HG03039 (cell line): ENCODE data around the gene MRPL2.

Source experiments
- ATAC-seq: cut with Tn5 transposase; IDR thresholded peaks from one replicate; pipeline ENCODE4 v1.9.1; 2021; ENCODE audit warnings: mild to moderate bottlenecking, moderate library complexity; ENCODE audit not compliant: unreplicated experiment

MRPL2 gene

GRCh38 chr6:43059168-43060033, at the start of gene MRPL2, which contains the start of gene KLC4:
Gene MRPL2 (minus strand): TSS chr6:43059434. CDS start chr6:43059381, 53 bp downstream.
Gene KLC4 (plus strand): TSS chr6:43059631. CDS start chr6:43061336, 1,705 bp downstream.
- ATAC-seq, result peak; percentile 75

DNA sequence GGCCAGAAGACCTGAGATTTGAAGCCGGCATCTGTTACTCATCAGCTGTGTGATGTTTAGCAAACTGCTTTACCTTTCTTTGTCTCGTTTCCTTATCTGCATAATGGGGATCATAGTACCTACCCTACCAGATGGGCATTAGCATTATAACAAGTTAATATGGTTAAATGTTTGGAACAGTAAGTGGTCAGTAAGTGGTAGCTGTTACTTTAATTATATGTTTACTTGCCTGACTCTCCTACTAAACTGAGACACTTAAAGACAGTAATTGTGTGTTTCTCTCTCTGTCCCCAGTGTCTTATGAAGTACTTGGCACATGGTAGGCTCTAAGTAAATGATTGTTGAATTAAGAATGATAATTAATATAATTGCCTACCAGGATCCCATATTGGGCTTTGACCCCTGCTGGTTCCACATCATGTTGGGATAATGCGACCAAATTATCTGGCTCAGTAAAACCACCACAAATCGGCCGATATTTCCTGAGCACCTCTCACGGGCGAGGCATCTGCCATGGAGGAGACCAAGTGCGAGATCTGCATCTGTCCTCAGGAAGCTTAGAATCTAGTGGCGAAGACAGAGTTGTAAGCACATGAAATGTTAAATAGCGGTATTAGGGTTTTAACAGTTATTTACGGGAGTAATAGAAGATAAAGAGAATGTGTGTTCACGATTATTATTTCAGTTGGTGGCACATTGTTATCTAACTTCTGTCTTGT, 48.3 kb upstream of the MRPL2 start:
- ATAC-seq, result no peak

DNA sequence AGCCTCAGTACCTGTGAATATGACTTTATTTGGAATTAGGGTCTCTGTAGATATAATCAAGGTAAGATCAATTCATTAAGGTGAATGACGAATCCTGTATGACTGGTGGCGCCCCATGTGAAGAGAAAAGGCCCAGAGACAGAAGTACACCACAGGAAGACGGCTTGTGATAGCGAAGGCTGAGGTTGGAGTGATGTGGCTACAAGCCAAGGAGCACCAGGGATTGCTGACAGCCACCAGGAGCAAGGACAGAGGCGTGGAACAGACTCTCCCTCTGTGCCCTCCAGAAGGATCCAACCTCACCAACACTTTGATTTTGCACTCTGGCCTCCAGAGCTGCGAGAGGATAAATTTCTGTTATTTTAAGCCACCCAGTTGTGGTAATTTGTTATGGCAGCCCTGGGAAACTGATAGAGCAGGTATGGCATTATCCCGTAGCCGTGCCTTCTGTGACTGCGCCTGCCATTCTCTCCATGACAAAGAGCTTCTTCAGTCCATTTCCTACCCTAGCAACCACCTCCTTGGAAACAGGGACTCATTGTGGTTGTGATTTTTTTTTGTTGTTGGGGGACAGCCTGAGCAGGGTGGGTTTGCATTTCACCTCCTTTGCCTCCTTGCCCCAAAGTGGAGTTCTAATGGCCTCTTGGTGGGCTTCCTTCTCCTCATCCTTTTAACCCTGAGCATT, 46.4 kb upstream of the MRPL2 start:
- ATAC-seq, result no peak

GRCh38 chr6:43103253-43103876, 44.1 kb upstream of the MRPL2 start:
- no peak for ATAC-seq

GRCh38 chr6:43101497-43101896, 42.3 kb upstream of the MRPL2 start:
- ATAC-seq, result no peak

DNA sequence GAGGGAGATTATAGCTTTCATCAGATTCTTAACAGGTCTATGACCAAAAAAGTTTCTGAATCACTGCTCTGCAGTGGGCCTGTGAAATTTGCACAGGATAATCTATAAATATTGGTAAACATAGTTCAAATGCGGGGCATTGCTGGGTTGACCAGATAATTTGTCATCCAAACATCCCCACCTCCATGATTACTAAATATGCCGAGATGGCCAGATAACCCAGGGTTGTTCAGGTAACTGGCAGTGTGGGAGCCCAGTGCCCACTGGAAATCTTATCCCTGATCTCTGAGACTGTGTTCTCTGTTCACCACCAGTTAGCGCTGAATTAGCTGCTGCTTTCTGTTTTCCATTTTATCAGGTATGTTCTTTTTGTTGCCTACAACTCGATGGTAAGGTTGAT, 38.3 kb upstream of the MRPL2 start:
- no peak for ATAC-seq

DNA sequence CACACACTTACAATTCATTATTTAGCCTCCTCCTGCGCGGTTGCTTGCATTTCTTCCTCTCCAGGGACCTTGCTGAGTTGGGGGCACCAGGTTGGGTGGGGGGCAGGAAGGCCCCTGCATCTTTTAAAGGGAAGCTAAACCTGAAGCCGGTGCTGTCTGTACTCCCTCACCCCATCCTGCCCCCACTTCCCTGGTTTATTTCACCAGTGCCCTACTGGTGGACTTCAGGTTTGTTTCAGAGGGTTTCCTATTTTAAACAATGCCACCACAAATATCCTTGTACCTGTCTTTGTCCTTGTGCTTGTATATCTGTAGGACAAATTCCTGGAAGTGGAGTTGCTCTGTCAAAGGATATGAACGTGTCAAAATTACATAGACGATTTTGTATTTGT, 37.9 kb upstream of the MRPL2 start:
- no peak for ATAC-seq

- no peak for ATAC-seq
These were observed 37.3 kb upstream of the MRPL2 start for GRCh38 chr6:43096451-43097097.

- ATAC-seq, result no peak
These were observed 36.7 kb upstream of the MRPL2 start for GRCh38 chr6:43095939-43096338.

GRCh38 chr6:43093436-43094289, 34.4 kb upstream of the MRPL2 start:
- no peak for ATAC-seq

- no peak for ATAC-seq
These were observed 33.4 kb upstream of the MRPL2 start for GRCh38 chr6:43092635-43093034.

GRCh38 chr6:43091436-43091991, 32.3 kb upstream of the MRPL2 start:
- ATAC-seq, result no peak

DNA sequence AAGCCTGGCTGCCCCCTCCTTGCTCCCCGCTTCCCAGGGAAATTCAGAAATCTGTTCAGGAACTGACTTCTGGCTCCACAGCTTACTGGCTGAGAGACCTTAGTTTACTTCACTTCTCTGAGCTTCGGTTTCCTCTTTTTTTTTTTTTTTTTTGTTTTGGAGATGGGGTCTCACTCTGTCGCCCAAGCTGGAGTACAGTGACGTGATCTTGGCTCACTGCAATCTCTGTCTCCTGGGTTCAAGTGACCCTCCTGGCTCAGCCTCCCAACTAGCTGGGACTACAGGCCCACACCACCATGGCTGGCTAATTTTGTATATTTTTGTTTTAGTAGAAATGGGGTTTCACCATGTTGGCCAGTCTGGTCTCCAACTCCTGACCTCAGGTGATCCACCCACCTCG, 31.8 kb upstream of the MRPL2 start:
- ATAC-seq, result no peak

- no peak for ATAC-seq
These were observed 31.3 kb upstream of the MRPL2 start for GRCh38 chr6:43090559-43090956.

- ATAC-seq, result no peak
These were observed 30.8 kb upstream of the MRPL2 start for GRCh38 chr6:43089874-43090558.

GRCh38 chr6:43089467-43089866, 30.2 kb upstream of the MRPL2 start:
- ATAC-seq, result no peak

DNA sequence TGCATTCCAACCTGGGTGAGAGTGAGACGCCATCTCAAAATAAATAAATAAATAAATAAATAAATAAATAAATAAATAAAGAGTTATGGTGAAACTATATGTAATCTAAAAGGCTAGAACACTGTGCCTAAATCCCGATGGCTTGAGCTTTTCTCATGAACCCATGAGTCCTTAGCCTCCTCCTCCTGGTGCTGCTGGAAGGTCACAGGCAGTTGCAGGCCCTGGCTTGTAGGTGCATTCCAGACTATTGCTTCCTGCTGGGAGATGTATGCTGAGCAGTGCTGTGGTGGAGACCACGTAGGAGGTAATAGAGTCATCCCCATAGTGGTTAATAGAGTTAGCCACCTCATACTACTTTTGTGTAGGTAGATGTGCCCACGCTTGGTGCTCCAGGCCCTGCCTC, 29.4 kb upstream of the MRPL2 start:
- ATAC-seq, result no peak

- no peak for ATAC-seq
These were observed 26.9 kb upstream of the MRPL2 start for GRCh38 chr6:43086022-43086658.
